Measurements from ENCODE around the gene SDHAF3.
"Not testable (repeated sequence)": the region's sequence is repeated elsewhere in the genome, so short reads cannot be mapped to it uniquely, and the experiment has no call there.

Gene SDHAF3

GRCh38 chr7:97117372-97118188, at the start of gene SDHAF3:
TSS of gene SDHAF3 (plus strand) at chr7:97117698. CDS start at chr7:97117724, 26 bp downstream.
- peak; percentile 97 for DNase-seq (ENCODE audit: extremely low read depth, low read depth)
- TF ChIP-seq CTCF (IDR thresholded peaks at IDR 0.05; ENCODE audit: low read depth, low read length) = peak; percentile 17

GRCh38 chr7:97072025-97072424, 45.5 kb upstream of the SDHAF3 start:
- DNase-seq (ENCODE audit: extremely low read depth, low read depth) = not testable (repeated sequence)

GRCh38 chr7:97075928-97076327, 41.6 kb upstream of the SDHAF3 start:
- no peak for DNase-seq (ENCODE audit: extremely low read depth, low read depth)
- TF ChIP-seq CTCF (IDR thresholded peaks at IDR 0.05; ENCODE audit: low read depth, low read length) = no peak

- DNase-seq (ENCODE audit: extremely low read depth, low read depth) = no peak
- TF ChIP-seq CTCF (IDR thresholded peaks at IDR 0.05; ENCODE audit: low read depth, low read length) = no peak
Measured at GRCh38 chr7:97078023-97078969, 39.2 kb upstream of the SDHAF3 start.

GRCh38 chr7:97079300-97079699, 38.2 kb upstream of the SDHAF3 start:
- DNase-seq (ENCODE audit: extremely low read depth, low read depth) = no peak
- TF ChIP-seq CTCF (IDR thresholded peaks at IDR 0.05; ENCODE audit: low read depth, low read length) = no peak

GRCh38 chr7:97081521-97082300, 35.8 kb upstream of the SDHAF3 start:
- DNase-seq (ENCODE audit: extremely low read depth, low read depth) = no peak
- TF ChIP-seq CTCF (IDR thresholded peaks at IDR 0.05; ENCODE audit: low read depth, low read length) = no peak

GRCh38 chr7:97088364-97088763, 29.1 kb upstream of the SDHAF3 start:
- TF ChIP-seq CTCF (IDR thresholded peaks at IDR 0.05; ENCODE audit: low read depth, low read length) = no peak
- DNase-seq (ENCODE audit: extremely low read depth, low read depth) = no peak
